Measurements from ENCODE around the gene ADAMTSL4.

DNA sequence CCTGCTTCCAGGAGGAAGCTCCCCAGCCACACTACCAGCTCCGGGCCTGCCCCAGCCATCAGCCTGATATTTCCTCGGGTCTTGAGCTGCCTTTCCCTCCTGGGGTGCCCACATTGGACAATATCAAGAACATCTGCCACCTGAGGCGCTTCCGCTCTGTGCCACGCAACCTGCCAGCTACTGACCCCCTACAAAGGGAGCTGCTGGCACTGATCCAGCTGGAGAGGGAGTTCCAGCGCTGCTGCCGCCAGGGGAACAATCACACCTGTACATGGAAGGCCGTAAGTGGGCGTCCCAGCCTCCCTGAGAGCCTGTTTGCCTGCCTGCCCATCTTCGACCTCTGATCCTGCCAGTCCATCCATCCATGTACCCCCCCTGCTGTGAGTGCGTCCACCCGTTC lies 37.7 kb upstream of the ADAMTSL4 start:
- TF ChIP-seq ZNF274 (IDR thresholded peaks at IDR 0.05; ENCODE audit: low read depth, low read length) = no peak
- TF ChIP-seq YY1 (IDR thresholded peaks at IDR 0.05; ENCODE audit: insufficient read depth, insufficient read length) = no peak

All from NT2/D1 (cell line).